HepG2 (cell line): ENCODE results near the gene PHRF1. TPM values are rescaled to one million over a fixed set of nuclear protein-coding genes. Genes with fewer than 3 reads are reported as not detected.

Source experiments
- ATAC-seq: fragments of 200-7000 bp; cut with Tn5 transposase; 3 replicates; pipeline ENCODE4 v1.9.1; 2020; ENCODE audit warnings: mild to moderate bottlenecking, moderate library complexity
- BruUV-seq: library from RNA; stranded (reverse); fragments of 400-500 nt; replicated peaks from 2 replicates; lab custom pipeline; 2021; lab: Mats Ljungman, UMichigan
- CTCF ChIA-PET: fragments of 300-600 bp; formaldehyde crosslinking; extraction: SDS; loops from one replicate; lab custom pipeline; 2021; ENCODE audit warnings: low total read pairs, inconsistent platforms, low intra/inter-chr PET ratio; lab: Yijun Ruan, JAX
- POLR2A ChIA-PET: fragments of 350-600 bp; sonication (Branson Sonifier 250); formaldehyde crosslinking; loops from one replicate; lab custom pipeline; 2020; ENCODE audit warnings: antibody characterized with exemption, inconsistent platforms; lab: Yijun Ruan, JAX
- DNase-seq: peaks from one replicate; pipeline ENCODE4 v3.0.0-alpha.2; 2015; ENCODE audit warnings: low spot score
- FAIRE-seq: peaks from 3 replicates; lab custom pipeline; 2011; peaks lifted over from hg19 to GRCh38; lab: Jason Lieb, UNC
- H2AFZ ChIP-seq: one replicate; pipeline ENCODE4 v1.6.1; 2011; ENCODE audit warnings: low read length, inconsistent platforms
- H3K27ac ChIP-seq: fragments of 300-600 bp; 3 replicates; pipeline ENCODE4 v1.8.0; 2011; ENCODE audit warnings: mixed run types, mild to moderate bottlenecking, mixed read lengths, low read length, inconsistent platforms; ENCODE audit not compliant: insufficient read depth; ENCODE audit errors: extremely low read length
- H3K27me3 ChIP-seq, 2 experiments: fragments of 200-600 bp in 1 of 2; 2 replicates in 1 of 2; 3 replicates in 1 of 2; pipeline versions ENCODE4 v1.6.0 to v1.8.0; 2011; ENCODE audit warnings: low read length in 2 of 2, mild to moderate bottlenecking in 2 of 2, moderate library complexity in 2 of 2, inconsistent platforms in 1 of 2; ENCODE audit not compliant: insufficient read depth in 2 of 2, control insufficient read depth in 1 of 2
- H3K36me3 ChIP-seq, 2 experiments: fragments of 200-600 bp in 1 of 2; replicated peaks in 1 of 2; 2 replicates in 1 of 2; 3 replicates in 1 of 2; pipeline versions ENCODE4 v1.5.1 to v1.8.0; 2011; ENCODE audit warnings: low read length in 2 of 2, inconsistent platforms in 1 of 2; ENCODE audit not compliant: insufficient read depth in 2 of 2, control insufficient read depth in 1 of 2
- H3K4me1 ChIP-seq: 2 replicates; pipeline ENCODE4 v1.5.1; 2012; ENCODE audit warnings: low read length, inconsistent platforms; ENCODE audit not compliant: insufficient read depth
- H3K4me2 ChIP-seq: 2 replicates; pipeline ENCODE4 v1.6.0; 2011; ENCODE audit warnings: low read depth, low read length, inconsistent platforms
- H3K4me3 ChIP-seq, 3 experiments: fragments of 200-600 bp in 1 of 3; sonication (generic), shearing (Covaris generic) in 1 of 3; replicated peaks in 1 of 3; 2 replicates each; pipeline ENCODE4 v1.5.1; 2011 to 2016; ENCODE audit warnings: low read length in 3 of 3, inconsistent platforms in 2 of 3, low read depth in 2 of 3, mild to moderate bottlenecking in 2 of 3, control low read depth in 1 of 3, mixed read lengths in 1 of 3; ENCODE audit not compliant: insufficient read depth in 1 of 3
- H3K79me2 ChIP-seq: one replicate; pipeline ENCODE4 v1.6.1; 2011; ENCODE audit warnings: low read length, inconsistent platforms; ENCODE audit not compliant: insufficient read depth
- H3K9ac ChIP-seq: 2 replicates; pipeline ENCODE4 v1.6.0; 2011; ENCODE audit warnings: mild to moderate bottlenecking, low read depth, low read length, inconsistent platforms; ENCODE audit not compliant: insufficient read depth
- H3K9me3 ChIP-seq: 2 replicates; pipeline ENCODE4 v1.5.1; 2012; ENCODE audit warnings: mild to moderate bottlenecking, low read length
- H4K20me1 ChIP-seq: 2 replicates; pipeline ENCODE4 v1.6.0; 2011; ENCODE audit warnings: inconsistent platforms, mild to moderate bottlenecking, low read length, moderate library complexity; ENCODE audit not compliant: insufficient read depth
- AGO2 ChIP-seq: fragments of 200-400 bp; formaldehyde crosslinking; optimal IDR thresholded peaks from 2 replicates; pipeline ENCODE3; 2017; ENCODE audit warnings: mild to moderate bottlenecking, low read depth, low read length, moderate library complexity
- CCAR2 ChIP-seq: fragments of 200-400 bp; formaldehyde crosslinking; optimal IDR thresholded peaks from 2 replicates; pipeline ENCODE3; 2018; ENCODE audit warnings: low read depth, mild to moderate bottlenecking, low read length, moderate library complexity
- FOXK1 ChIP-seq: sonication (generic); formaldehyde crosslinking; IDR thresholded peaks from 2 replicates; pipeline ENCODE4 v1.4.0; 2020; ENCODE audit warnings: low read depth, missing genetic modification reagents, borderline replicate concordance
- GTF2F1 ChIP-seq: fragments of 150-350 bp; IDR thresholded peaks from 2 replicates; pipeline ENCODE4 v1.6.1; 2014; ENCODE audit warnings: low read length
- HDAC1 ChIP-seq: sonication (generic); formaldehyde crosslinking; IDR thresholded peaks from 2 replicates; pipeline ENCODE4 v1.5.1; 2020; ENCODE audit warnings: mild to moderate bottlenecking, missing genetic modification reagents
- HNRNPK ChIP-seq: fragments of 200-400 bp; formaldehyde crosslinking; IDR thresholded peaks from 2 replicates; pipeline ENCODE4 v1.6.1; 2018; ENCODE audit warnings: low read length, low read depth, moderate library complexity, mild to moderate bottlenecking; ENCODE audit not compliant: poor library complexity, severe bottlenecking
- KMT2A ChIP-seq: sonication (generic); formaldehyde crosslinking; IDR thresholded peaks from 2 replicates; pipeline ENCODE4 v1.4.0; 2020; ENCODE audit warnings: missing genetic modification reagents
- POLR2A ChIP-seq, 2 experiments: IDR thresholded peaks; 2 replicates each; pipeline ENCODE4 v1.6.1; 2011; ENCODE audit warnings: low read depth in 2 of 2, low read length in 2 of 2, mild to moderate bottlenecking in 1 of 2, moderate library complexity in 1 of 2; ENCODE audit not compliant: insufficient read depth in 1 of 2
- SMYD3 ChIP-seq: sonication (generic); formaldehyde crosslinking; IDR thresholded peaks from 2 replicates; pipeline ENCODE4 v1.8.1; 2023; ENCODE audit warnings: mild to moderate bottlenecking, missing genetic modification reagents
- THRA ChIP-seq: sonication (generic); formaldehyde crosslinking; IDR thresholded peaks from 2 replicates; pipeline ENCODE4 v1.4.0; 2020; ENCODE audit warnings: missing genetic modification reagents, borderline replicate concordance
- TRIM22 ChIP-seq: fragments of 450-650 bp; IDR thresholded peaks from 2 replicates; pipeline ENCODE4 v1.6.1; 2017
- U2AF1 ChIP-seq: fragments of 200-400 bp; formaldehyde crosslinking; optimal IDR thresholded peaks from 2 replicates; pipeline ENCODE3; 2017; ENCODE audit warnings: mild to moderate bottlenecking, low read depth, low read length
- ZC3H13 ChIP-seq: sonication (generic); formaldehyde crosslinking; IDR thresholded peaks from 2 replicates; pipeline ENCODE4 v1.8.1; 2023; ENCODE audit warnings: mild to moderate bottlenecking, missing genetic modification reagents, moderate library complexity
- ZGPAT ChIP-seq: IDR thresholded peaks from 2 replicates; pipeline ENCODE4 v1.6.1; 2016; ENCODE audit warnings: mild to moderate bottlenecking
- ZNF350 ChIP-seq: sonication (generic); formaldehyde crosslinking; IDR thresholded peaks from 2 replicates; pipeline ENCODE4 v1.4.0; 2020; ENCODE audit warnings: mild to moderate bottlenecking, low read depth, missing genetic modification reagents, borderline replicate concordance
- ZNF766 ChIP-seq: sonication (generic); formaldehyde crosslinking; IDR thresholded peaks from 2 replicates; pipeline ENCODE4 v1.5.0; 2020; ENCODE audit warnings: missing genetic modification reagents, borderline replicate concordance
- ZNF784 ChIP-seq: sonication (generic); formaldehyde crosslinking; IDR thresholded peaks from 2 replicates; pipeline ENCODE4 v1.5.1; 2020; ENCODE audit warnings: missing genetic modification reagents, mild to moderate bottlenecking, borderline replicate concordance
- WGBS: methylation state at CpG from one replicate; pipeline ENCODE4 v1.1.6; 2017; ENCODE audit warnings: low lambda C conversion rate; 5-methylcytosine and 5-hydroxymethylcytosine counted together
- in situ Hi-C: cut with HindIII; loops from 2 replicates; pipeline ENCODE4 v1.10.0; 2017; ENCODE audit warnings: low pct_unique_long_range_greater_than_20kb; ENCODE audit not compliant: extremely low pct_ligation_motif_present
- intact Hi-C: fragments of 100-400 bp; cut with micrococcal nuclease; formaldehyde crosslinking; loops from one replicate; pipeline ENCODE4 v1.10.0; 2022; ENCODE audit not compliant: unreplicated experiment
- polyA plus RNA-seq, 8 experiments: library from polyadenylated mRNA; depleted of rRNA in 3 of 8; stranded (reverse) in 7 of 8; unstranded in 1 of 8; fragments of >200 nt; fragmentation: Illumina TruSeq in 4 of 8; extraction: Trizol in 4 of 8; gene quantifications; 2 replicates each; pipeline versions ENCODE4 v1.2.1 to v1.2.3, GENCODE V29; 2011 to 2016; ENCODE audit warnings: low read depth in 4 of 8, missing spikeins in 1 of 8, mixed read lengths in 1 of 8; ENCODE audit not compliant: insufficient read depth in 1 of 8
- total RNA-seq, 5 experiments: library from RNA; depleted of rRNA; stranded (reverse); fragments of >200 nt; fragmentation: Illumina TruSeq; extraction: Trizol; gene quantifications; 2 replicates each; pipeline ENCODE4 v1.2.3, GENCODE V29; 2016; ENCODE audit warnings: low read depth in 1 of 5

Gene PHRF1
- total and polyA plus RNA-seq, 2 of the 13 experiments (the other 11 are each of a cell fraction or from before 2014, with no cell fraction given): 8.2 to 16.7 TPM

GRCh38 chr11:609341-609811 is 33.1 kb downstream of the PHRF1 start:
- Histone ChIP-seq H3K27ac (no peak overlapping the region), H4K20me1 (peaks cover 3% of the 10 kb centered on the region; the same call in 1 of the 2 replicates), H3K4me2 (no peak overlapping the region), H3K9ac (no peak overlapping the region), H3K27me3 (no peaks in the 10 kb centered on the region), H3K4me1 (no peaks in the 10 kb centered on the region), H3K36me3 (peaks cover 54 to 88% of the 10 kb centered on the region in 2 experiments; a peak in 4 of 5 replicates), H3K79me2 (no peaks in the 10 kb centered on the region), H3K4me3 (no peak overlapping the region), H3K9me3 (no peaks in the 10 kb centered on the region), H2AFZ (no peak overlapping the region)
- 97% methylated on average over 17 of the region's 28 CpGs for WGBS
- BruUV-seq: no TSS peak
- no peak for FAIRE-seq
- intact Hi-C loops (no loop called here), in situ Hi-C loops (no loop called here)
- POLR2A ChIA-PET: no interaction called here
- no peak for ATAC-seq
- no peak for DNase-seq
- TF ChIP-seq AGO2 (peak; percentile 20), ZNF766 (no peak), HDAC1 (CRISPR knock-in tag) (no peak), THRA (CRISPR knock-in tag) (no peak), KMT2A (CRISPR knock-in tag) (no peak), CCAR2 (no peak), U2AF1 (no peak), ZNF784 (no peak), ZNF350 (CRISPR knock-in tag) (no peak), HNRNPK (no peak), POLR2A (IDR thresholded peaks at IDR 0.05; ENCODE audit: insufficient read depth in 1 of 2, low read depth in 2 of 2, low read length in 2 of 2) (0 out of 4 replicates have a peak, but pooled peaks of 1 of the 2 experiments have one; percentile 20), FOXK1 (CRISPR knock-in tag) (no peak), TRIM22 (no peak), GTF2F1 (no peak), ZC3H13 (no peak), ZGPAT (CRISPR knock-in tag) (no peak), SMYD3 (no peak)
- CTCF ChIA-PET: no interaction called here
